SK-N-MC (cell line): ENCODE measurements around the gene EBP.

ENCODE experiments used
- EZH2 ChIP-seq: fragments of 200-600 bp; sonication (generic); IDR thresholded peaks from one replicate; pipeline ENCODE4 v1.6.1; 2017; ENCODE audit warnings: antibody characterized with exemption
- FOXP2 ChIP-seq: optimal IDR thresholded peaks from 2 replicates; pipeline ENCODE3; 2011; ENCODE audit warnings: mild to moderate bottlenecking, moderate library complexity; ENCODE audit not compliant: insufficient read depth; ENCODE audit errors: extremely low read length, control extremely low read depth
- POLR2AphosphoS5 ChIP-seq: IDR thresholded peaks from 2 replicates; pipeline ENCODE4 v1.6.1; 2012; ENCODE audit warnings: mild to moderate bottlenecking, low read depth, low read length, borderline replicate concordance

GRCh38 chrX:48474127-48474526 is 47.5 kb upstream of the EBP start:
- TF ChIP-seq EZH2 (no peak), FOXP2 (no peak), POLR2AphosphoS5 (no peak)
